Osteocyte (in vitro differentiated cells): Measurements from ENCODE around the gene GFOD2. TPM values are rescaled to one million over a fixed set of nuclear protein-coding genes. Genes with fewer than 3 reads are reported as not detected.

ENCODE experiments used
- DNase-seq: peaks from one replicate; pipeline ENCODE4 v3.0.0; 2021; ENCODE audit warnings: mixed read lengths; ENCODE audit not compliant: unreplicated experiment; ENCODE audit errors: extremely low spot score
- H3K27ac Mint-ChIP-seq: one replicate; pipeline ENCODE4 v1.8.0; 2021; ENCODE audit warnings: mild to moderate bottlenecking, mixed read lengths; ENCODE audit not compliant: unreplicated experiment
- H3K27me3 Mint-ChIP-seq: one replicate; pipeline ENCODE4 v1.8.0; 2021; ENCODE audit warnings: mixed read lengths; ENCODE audit not compliant: unreplicated experiment
- H3K36me3 Mint-ChIP-seq: one replicate; pipeline ENCODE4 v1.8.0; 2021; ENCODE audit warnings: mixed read lengths; ENCODE audit not compliant: unreplicated experiment
- H3K4me1 Mint-ChIP-seq: one replicate; pipeline ENCODE4 v1.8.0; 2021; ENCODE audit warnings: mixed read lengths; ENCODE audit not compliant: unreplicated experiment
- H3K4me3 Mint-ChIP-seq: one replicate; pipeline ENCODE4 v1.8.0; 2021; ENCODE audit warnings: mild to moderate bottlenecking, moderate library complexity, mixed read lengths; ENCODE audit not compliant: unreplicated experiment
- H3K9me3 Mint-ChIP-seq: one replicate; pipeline ENCODE4 v1.8.0; 2021; ENCODE audit warnings: mixed read lengths; ENCODE audit not compliant: unreplicated experiment
- total RNA-seq: library from RNA; stranded (reverse); gene quantifications from 2 replicates; pipeline ENCODE4 v1.2.1, GENCODE V29; 2021
- TF ChIP-seq, protein P1 (sequence below): fragments of 200-600 bp; sonication (generic); IDR thresholded peaks from 2 replicates; pipeline ENCODE4 v1.5.0; 2021; ENCODE audit warnings: antibody characterized with exemption, mild to moderate bottlenecking, moderate library complexity

GFOD2 gene
- total RNA-seq, 1 donor from 2014 or later = 22.2 TPM

DNA sequence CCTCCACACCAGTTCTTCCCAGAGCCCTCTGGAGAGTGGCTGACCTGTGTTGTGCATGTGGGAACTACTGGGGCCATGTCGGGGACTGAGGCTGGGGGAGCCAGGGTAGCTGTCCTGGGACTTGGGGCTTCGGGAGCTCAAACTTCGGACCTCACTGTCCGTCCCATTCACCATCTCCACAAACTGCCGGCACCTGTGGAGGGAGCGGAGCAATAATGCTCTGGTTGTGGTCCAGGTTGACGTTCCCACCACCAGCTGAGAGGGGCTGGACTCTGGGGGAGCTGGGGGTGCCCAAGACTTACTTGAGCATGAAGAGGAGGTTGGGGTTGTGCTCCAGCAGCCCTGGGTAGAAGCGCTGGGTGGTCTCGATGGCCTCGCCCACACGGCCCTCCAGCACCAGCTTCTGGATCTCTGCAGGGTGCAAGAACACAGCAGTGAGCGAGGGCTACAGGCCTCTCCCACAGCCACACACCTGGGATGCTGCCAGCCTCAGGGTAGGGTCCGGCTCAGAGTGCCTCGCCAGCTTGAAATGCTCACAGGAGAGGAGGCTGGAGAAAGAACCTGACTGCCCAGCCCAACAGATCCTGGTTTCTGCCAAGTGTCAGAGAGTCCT, 10.6 kb upstream of the GFOD2 start:
- no peak overlapping the region for H3K27ac Mint-ChIP-seq
- no peaks in the 10 kb centered on the region for H3K27me3 Mint-ChIP-seq
- DNase-seq = no peak

DNA sequence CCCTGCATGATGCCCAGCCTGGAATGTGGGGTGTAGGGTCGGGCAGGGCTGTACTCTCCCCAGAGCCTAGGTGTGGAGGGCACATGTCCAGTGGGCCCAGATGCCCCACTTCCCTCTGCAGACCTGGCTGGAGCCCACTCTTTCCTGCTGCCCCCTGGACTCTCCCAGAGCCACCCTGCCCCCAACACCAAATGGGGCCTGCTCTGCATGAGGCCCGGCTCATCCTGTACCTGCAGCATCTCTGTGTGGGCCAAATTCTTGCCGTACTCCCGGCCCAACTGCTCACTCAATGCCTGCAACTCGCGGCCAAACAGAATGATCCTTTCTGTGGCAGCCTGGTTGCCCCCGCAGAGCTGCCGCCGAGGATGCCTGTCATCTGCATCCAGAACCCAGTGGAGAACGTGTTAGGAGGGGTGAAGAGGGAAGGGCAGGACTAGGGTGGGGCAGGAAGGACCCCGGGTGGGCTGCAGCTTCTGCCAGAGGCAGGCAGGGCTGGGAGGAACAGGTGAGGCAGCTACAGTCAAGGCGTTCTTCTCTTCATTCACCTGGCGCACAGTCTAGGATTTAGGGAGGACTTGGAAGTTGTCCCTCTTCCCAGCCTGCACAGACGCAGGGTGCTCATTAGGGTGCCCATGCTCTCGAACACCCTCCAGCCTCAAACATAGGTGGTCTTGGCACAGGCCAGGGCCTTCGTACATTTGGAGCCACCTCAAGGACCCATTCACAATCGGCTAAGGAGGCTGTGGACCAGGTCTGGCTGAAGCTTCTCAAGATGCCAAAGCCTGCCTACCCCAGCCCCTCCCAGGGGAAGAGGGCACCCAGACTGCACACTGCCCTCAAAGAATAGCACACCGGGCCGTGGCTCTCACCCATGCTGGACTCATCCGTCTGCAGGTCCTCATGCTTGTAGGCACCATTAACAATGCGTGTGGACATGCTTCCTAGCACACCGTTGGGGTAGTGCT, 8.7 kb upstream of the GFOD2 start:
- Mint-ChIP-seq H3K9me3 (no peaks in the 10 kb centered on the region), H3K4me1 (no peaks in the 10 kb centered on the region), H3K4me3 (no peak overlapping the region), H3K27ac (no peak overlapping the region), H3K27me3 (no peaks in the 10 kb centered on the region), H3K36me3 (peaks cover 33% of the 10 kb centered on the region)
- TF ChIP-seq, protein P1, sequence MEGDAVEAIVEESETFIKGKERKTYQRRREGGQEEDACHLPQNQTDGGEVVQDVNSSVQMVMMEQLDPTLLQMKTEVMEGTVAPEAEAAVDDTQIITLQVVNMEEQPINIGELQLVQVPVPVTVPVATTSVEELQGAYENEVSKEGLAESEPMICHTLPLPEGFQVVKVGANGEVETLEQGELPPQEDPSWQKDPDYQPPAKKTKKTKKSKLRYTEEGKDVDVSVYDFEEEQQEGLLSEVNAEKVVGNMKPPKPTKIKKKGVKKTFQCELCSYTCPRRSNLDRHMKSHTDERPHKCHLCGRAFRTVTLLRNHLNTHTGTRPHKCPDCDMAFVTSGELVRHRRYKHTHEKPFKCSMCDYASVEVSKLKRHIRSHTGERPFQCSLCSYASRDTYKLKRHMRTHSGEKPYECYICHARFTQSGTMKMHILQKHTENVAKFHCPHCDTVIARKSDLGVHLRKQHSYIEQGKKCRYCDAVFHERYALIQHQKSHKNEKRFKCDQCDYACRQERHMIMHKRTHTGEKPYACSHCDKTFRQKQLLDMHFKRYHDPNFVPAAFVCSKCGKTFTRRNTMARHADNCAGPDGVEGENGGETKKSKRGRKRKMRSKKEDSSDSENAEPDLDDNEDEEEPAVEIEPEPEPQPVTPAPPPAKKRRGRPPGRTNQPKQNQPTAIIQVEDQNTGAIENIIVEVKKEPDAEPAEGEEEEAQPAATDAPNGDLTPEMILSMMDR = no peak
- no peak for DNase-seq

More for the DNA sequence above, 10.6 kb upstream of the GFOD2 start:
- TF ChIP-seq, protein P1 = no peak
- H3K4me3 Mint-ChIP-seq = no peak overlapping the region
- no peaks in the 10 kb centered on the region for H3K9me3 Mint-ChIP-seq
- no peaks in the 10 kb centered on the region for H3K4me1 Mint-ChIP-seq
- peaks cover 29% of the 10 kb centered on the region for H3K36me3 Mint-ChIP-seq

DNA sequence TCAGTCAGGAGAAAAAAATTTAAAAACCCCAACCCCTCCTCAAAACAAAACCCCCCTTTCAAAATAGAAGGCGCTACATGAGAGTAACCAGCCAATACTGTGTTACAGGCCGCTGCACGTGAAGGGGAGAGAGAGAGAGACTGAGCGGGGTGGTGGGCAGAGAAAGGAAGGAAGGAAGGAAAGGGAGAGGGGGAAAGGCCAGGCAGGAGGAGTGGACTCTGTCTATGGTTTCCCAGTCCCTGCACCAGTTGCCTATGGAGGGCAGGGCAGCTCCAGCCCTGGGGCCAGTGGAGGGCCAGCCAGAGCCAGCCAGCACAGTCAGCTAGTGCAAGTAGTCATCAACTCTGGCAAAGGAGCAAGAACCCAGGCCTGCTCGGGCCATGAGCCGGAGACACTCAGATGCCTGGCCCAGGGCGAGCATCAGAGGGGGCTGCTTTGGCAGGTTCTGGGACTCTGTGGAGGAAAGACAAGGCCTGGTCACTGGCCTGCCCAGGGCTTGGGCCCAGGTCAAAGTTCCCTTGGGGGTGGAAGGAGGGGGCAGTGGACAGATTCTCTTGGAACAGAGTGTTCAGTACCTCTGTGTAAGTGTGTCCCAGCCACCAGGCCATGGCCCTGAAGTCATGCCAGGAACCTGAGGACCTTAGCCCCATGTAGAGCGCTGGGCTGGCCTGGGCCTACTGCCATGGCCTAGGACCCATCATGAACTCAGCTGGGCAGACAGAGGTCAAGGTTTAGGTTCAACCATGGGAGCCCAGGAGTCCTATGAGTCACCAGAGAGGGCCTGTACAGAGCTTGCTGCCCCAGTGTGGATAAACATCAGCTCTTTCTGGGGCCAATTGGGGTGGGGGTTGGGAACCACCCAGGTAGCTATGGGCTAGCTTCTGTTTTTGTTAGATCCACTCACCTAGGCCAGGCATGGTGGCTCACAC, 7.3 kb upstream of the GFOD2 start:
- no peak overlapping the region for H3K27ac Mint-ChIP-seq
- H3K36me3 Mint-ChIP-seq = peaks cover 33% of the 10 kb centered on the region
- no peaks in the 10 kb centered on the region for H3K4me1 Mint-ChIP-seq
- no peak for DNase-seq
- H3K4me3 Mint-ChIP-seq = no peak overlapping the region
- TF ChIP-seq, protein P1 = no peak
- no peaks in the 10 kb centered on the region for H3K27me3 Mint-ChIP-seq
- no peaks in the 10 kb centered on the region for H3K9me3 Mint-ChIP-seq

DNA sequence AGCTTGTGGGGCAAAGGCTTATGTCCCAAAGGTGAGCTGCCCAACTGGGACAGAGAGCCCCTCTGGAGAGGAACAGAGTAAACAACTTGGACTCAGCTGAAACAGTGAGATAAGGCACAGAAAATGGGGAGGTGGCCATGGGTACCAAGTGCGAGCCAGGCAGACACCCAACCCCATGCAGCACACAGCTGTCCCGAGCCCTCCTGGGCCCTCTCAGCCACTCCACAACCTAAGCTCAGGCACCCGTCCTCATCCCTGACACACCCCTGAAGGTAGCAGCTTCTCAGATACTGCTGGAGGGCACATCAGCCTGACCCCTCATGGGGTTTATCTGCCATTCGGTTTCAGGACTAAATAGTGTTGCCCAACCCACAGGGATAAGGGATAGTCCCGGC, 4.8 kb upstream of the GFOD2 start:
- H3K4me3 Mint-ChIP-seq = no peak overlapping the region
- peaks cover 16% of the 10 kb centered on the region for H3K36me3 Mint-ChIP-seq
- DNase-seq = no peak
- H3K9me3 Mint-ChIP-seq = no peaks in the 10 kb centered on the region
- peaks cover 16% of the 10 kb centered on the region for H3K4me1 Mint-ChIP-seq
- no peaks in the 10 kb centered on the region for H3K27me3 Mint-ChIP-seq
- TF ChIP-seq, protein P1 = no peak
- no peak overlapping the region for H3K27ac Mint-ChIP-seq
